ENCODE measurements around the gene COQ10A.
"Not testable (repeated sequence)": the region's sequence is repeated elsewhere in the genome, so short reads cannot be mapped to it uniquely, and the experiment has no call there.

DNA sequence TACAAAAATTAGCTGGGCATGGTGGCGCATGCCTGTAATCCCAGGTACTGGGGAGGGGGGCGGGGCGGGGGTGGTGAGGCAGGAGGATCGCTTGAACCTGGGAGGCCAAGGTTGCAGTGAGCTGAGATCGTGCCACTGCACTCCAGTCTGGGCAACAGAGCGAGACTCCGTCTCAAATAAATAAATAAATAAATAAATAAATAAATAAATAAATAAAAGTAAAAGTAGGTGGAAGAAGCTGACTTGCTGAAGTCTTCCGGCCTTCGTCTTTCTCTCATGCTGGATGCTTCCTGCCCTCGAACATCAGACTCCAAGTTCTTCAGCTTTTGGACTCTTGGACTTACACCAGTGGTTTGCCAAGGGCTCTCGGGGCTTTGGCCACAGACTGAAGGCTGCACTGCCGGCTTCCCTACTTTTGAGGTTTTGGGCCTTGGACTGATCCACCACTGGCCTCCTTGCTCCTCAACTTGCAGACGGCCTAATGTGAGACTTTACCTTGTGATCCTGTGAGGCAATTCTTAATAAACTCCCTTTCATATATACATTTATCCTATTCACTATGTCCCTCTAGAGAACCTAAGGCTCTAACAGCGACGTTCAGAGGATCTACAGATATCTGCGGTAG, 562 bp upstream of the COQ10A start:
- TF ChIP-seq CTCF (conservative IDR thresholded peaks at IDR 0.05; ENCODE audit: low read length); EZH2phosphoT487 (IDR thresholded peaks at IDR 0.05; ENCODE audit: borderline replicate concordance): not testable (repeated sequence)

Measured in Loucy (cell line).